Urinary bladder (tissue), 4 donors: ENCODE measurements around the gene MAP3K7CL. TPM values are rescaled to one million over a fixed set of nuclear protein-coding genes. Genes with fewer than 3 reads are reported as not detected.

Experiments
- DNase-seq: peaks from one replicate; pipeline ENCODE4 v3.0.0-alpha.2; 2015; ENCODE audit errors: extremely low spot score
- H3K27ac ChIP-seq: one replicate; pipeline ENCODE4 v1.5.1; 2013; ENCODE audit warnings: low read depth, mild to moderate bottlenecking, moderate library complexity
- H3K36me3 ChIP-seq: one replicate; pipeline ENCODE4 v1.6.1; 2013; ENCODE audit warnings: mild to moderate bottlenecking, moderate library complexity; ENCODE audit not compliant: insufficient read depth
- H3K4me1 ChIP-seq: one replicate; pipeline ENCODE4 v1.6.1; 2013; ENCODE audit warnings: mild to moderate bottlenecking, moderate library complexity; ENCODE audit not compliant: insufficient read depth
- H3K4me3 ChIP-seq: one replicate; pipeline ENCODE4 v1.5.1; 2013; ENCODE audit warnings: low read depth, low read length
- WGBS: extraction: QIAGEN DNeasy Blood & Tissue Kit; methylation state at CpG from one replicate; pipeline ENCODE4 v1.1.7; 2013; 5-methylcytosine and 5-hydroxymethylcytosine counted together
- polyA plus RNA-seq: library from polyadenylated mRNA; stranded (reverse); fragments of 200-250 nt; gene quantifications from one replicate; pipeline ENCODE4 v1.2.3, GENCODE V29; 2013
- total RNA-seq: library from RNA; depleted of rRNA; stranded (reverse); fragments of >200 nt; gene quantifications from one replicate; pipeline ENCODE4 v1.2.3, GENCODE V29; 2014
- donor health status: healthy with polysubstance abuse.
- donor health status: healthy.

Gene MAP3K7CL
- total and polyA plus RNA-seq, 2 donors = 4.4 to 13.5 TPM

DNA sequence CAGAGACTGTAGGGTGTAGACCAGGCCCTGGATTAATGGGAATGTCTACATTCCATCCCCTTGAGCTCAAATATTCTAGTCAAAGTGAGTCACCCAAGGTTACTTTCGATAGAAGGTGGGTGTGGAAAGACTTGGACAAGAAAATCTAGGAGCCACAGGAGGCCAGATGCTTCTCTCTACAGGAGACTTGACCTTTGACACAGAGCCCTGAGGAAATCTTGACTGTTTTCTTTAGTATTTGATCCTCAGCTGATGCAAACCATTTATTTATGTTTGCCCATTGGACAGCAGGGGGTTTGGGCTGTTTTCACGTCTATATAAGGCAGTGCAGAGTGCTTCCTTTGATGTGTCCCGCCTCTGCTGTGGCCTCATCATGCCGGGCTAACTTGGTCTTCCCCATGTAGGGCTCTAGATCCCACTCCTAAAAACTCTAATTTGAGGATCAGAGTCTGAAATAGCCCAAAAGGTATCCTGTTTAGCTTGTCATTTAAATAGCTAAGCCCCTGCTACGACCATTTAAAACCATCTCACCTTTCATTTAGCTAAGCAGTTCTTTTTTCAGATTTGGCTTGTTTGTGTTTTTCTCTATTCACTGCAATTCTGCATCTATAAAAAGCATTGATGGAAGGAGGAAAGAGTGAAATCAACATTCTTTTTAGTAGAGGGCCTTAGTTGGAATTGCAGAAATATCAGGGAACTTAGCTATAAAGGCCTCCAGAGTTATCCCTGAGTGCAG lies 15.5 kb upstream of the MAP3K7CL start:
- H3K4me3 ChIP-seq = no peak overlapping the region
- DNase-seq = no peak
- H3K4me1 ChIP-seq = no peaks in the 10 kb centered on the region
- WGBS = 69% methylated on average over 5 of the region's 5 CpGs
- no peaks in the 10 kb centered on the region for H3K36me3 ChIP-seq
- no peak overlapping the region for H3K27ac ChIP-seq

- H3K4me3 ChIP-seq = no peak overlapping the region
- no peak overlapping the region for H3K27ac ChIP-seq
- no peak for DNase-seq
- no peaks in the 10 kb centered on the region for H3K4me1 ChIP-seq
- 84% methylated on average over 8 of the region's 8 CpGs for WGBS
- H3K36me3 ChIP-seq = no peaks in the 10 kb centered on the region
Observed at GRCh38 chr21:29115899-29116298, 14.5 kb upstream of the MAP3K7CL start.

GRCh38 chr21:29117372-29117955 lies 13.0 kb upstream of the MAP3K7CL start:
- no peaks in the 10 kb centered on the region for H3K4me1 ChIP-seq
- H3K4me3 ChIP-seq = no peak overlapping the region
- H3K36me3 ChIP-seq = no peaks in the 10 kb centered on the region
- H3K27ac ChIP-seq = no peak overlapping the region
- WGBS = 73% methylated on average over 3 of the region's 3 CpGs
- no peak for DNase-seq

DNA sequence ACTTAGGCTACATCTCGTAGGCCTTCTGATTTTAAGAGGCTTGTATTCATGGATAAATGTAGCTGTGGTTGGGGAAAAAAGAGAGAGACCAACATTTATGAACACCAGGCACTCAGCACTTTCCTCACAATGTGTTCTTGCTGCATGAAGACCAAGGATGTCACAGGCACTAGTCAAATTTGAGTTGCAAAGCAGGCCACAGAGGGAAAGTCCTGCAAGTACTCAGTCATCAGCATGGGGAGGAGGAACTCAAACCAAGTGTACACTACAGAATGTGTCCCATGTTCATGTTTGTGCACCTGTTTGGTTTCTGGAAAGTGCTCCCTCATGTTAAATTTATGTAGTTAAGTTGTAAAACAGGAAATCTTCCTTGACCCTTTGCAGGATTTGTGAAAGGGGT lies 8.7 kb upstream of the MAP3K7CL start:
- Histone ChIP-seq H3K4me1 (no peaks in the 10 kb centered on the region), H3K27ac (no peak overlapping the region), H3K36me3 (no peaks in the 10 kb centered on the region), H3K4me3 (no peak overlapping the region)
- WGBS = 94% methylated on average over 1 of the region's 1 CpG
- no peak for DNase-seq

DNA sequence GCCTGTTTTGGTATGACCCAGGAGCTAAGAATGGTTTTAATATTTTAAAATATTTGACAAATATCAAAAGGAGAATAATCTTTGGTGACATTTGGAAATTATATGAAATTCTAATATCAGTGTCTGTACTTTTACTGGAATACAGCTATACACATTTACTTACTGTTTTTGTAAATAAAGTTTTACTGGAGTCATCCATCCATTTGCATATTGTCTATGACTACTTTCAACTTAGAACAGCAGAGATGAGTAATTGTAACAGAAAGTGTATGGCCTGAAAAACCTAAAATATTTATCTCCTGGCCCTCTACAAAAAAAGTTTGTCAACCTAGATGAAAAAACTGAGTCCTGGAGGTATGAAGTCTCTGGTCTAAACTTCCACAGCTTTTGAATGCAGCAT lies 5.8 kb upstream of the MAP3K7CL start:
- Histone ChIP-seq H3K36me3 (no peaks in the 10 kb centered on the region), H3K27ac (no peak overlapping the region), H3K4me3 (no peak overlapping the region), H3K4me1 (no peaks in the 10 kb centered on the region)
- no peak for DNase-seq

DNA sequence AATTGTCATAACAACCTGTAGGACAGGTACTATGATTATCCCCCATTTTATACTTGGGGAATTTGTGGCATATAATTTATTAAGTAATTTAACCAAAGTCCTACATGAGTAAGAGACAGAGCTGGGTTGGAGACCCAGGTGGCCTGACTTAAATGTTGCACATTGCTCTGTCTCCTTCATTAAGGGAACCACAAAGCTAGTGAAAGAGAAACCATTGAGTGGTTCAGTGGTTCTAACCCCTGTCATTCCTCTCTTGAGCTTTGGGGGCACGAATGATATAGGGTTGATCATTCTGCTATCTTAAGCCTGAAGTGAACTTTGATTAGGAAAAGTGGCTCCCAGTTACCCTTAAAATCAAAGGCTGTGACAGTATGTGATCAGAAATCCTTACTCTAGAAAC lies 5.3 kb upstream of the MAP3K7CL start:
- Histone ChIP-seq H3K36me3 (no peaks in the 10 kb centered on the region), H3K4me3 (no peak overlapping the region), H3K4me1 (no peaks in the 10 kb centered on the region), H3K27ac (no peak overlapping the region)
- WGBS = 89% methylated on average over 1 of the region's 1 CpG
- DNase-seq = no peak

- Histone ChIP-seq H3K36me3 (no peaks in the 10 kb centered on the region), H3K27ac (no peak overlapping the region), H3K4me1 (no peaks in the 10 kb centered on the region), H3K4me3 (no peak overlapping the region)
- WGBS = 89% methylated on average over 3 of the region's 3 CpGs
- no peak for DNase-seq
Observed at GRCh38 chr21:29125979-29126378, 4.5 kb upstream of the MAP3K7CL start.

DNA sequence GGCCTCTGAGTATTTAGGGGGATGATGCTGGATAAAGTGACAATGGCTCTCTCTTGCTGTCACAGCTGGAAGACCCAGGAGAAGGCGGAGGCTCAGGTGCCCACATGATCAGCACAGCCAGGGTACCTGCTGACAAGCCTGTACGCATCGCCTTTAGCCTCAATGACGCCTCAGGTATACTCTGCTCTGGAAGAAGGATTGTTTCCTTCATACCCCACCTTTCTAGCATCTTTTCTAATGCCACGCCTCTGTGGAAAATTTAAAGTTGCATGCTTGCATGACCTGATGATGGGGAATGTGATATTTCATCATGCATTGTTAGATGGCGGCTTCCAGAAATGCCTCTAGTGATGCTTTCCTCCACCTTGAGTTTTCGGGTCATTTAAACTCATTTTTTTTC lies 2.8 kb downstream of the MAP3K7CL start:
- Histone ChIP-seq H3K4me3 (no peak overlapping the region), H3K4me1 (no peaks in the 10 kb centered on the region), H3K27ac (no peak overlapping the region), H3K36me3 (no peaks in the 10 kb centered on the region)
- WGBS = 94% methylated on average over 7 of the region's 7 CpGs
- DNase-seq = no peak

DNA sequence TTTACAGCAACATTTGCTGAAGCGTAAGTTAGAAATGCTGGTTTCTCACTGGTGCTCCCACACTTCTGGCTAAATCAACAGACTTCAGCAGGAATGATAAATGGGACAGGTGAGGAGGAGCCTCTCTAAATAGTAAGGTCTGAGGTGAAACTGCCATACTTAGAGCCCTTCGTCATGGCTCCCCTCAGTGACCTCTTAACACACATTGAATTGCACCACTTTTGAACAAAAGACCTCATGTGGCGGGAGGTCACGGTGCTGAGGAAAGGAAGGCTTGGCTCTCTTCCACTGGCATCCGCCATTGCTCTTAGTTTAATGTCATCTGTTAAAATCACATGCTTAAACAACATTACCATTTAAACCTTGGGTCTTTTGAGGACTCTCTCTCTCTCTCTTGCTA lies 3.4 kb downstream of the MAP3K7CL start:
- 90% methylated on average over 5 of the region's 5 CpGs for WGBS
- H3K4me3 ChIP-seq = no peak overlapping the region

DNA sequence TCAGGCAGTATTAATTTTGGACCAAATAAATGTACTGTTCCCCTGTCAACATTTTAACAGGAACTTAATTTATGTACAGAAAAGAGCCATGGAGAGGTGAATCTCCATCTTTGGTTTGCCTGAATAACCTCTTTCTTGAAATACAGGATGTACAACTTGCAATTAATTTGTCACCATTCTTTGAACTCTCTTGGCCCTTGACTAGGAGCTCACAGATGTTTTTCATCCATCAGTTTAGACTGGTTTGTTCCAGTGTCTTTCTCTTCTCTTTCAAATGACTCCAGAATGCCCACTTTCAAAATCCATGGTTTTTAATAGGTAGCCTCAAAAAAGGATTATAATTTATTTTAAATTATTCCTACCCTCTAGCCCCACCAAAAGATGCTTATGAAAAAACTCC lies 5.0 kb downstream of the MAP3K7CL start:
- Histone ChIP-seq H3K4me1 (no peaks in the 10 kb centered on the region), H3K27ac (no peak overlapping the region), H3K4me3 (no peak overlapping the region), H3K36me3 (no peaks in the 10 kb centered on the region)
- DNase-seq = no peak

More for the DNA sequence above, 3.4 kb downstream of the MAP3K7CL start:
- no peaks in the 10 kb centered on the region for H3K36me3 ChIP-seq
- DNase-seq = no peak
- H3K4me1 ChIP-seq = no peaks in the 10 kb centered on the region
- H3K27ac ChIP-seq = no peak overlapping the region

GRCh38 chr21:29136033-29136432 lies 5.6 kb downstream of the MAP3K7CL start:
- H3K4me3 ChIP-seq = no peak overlapping the region
- no peaks in the 10 kb centered on the region for H3K36me3 ChIP-seq
- DNase-seq = no peak
- H3K27ac ChIP-seq = no peak overlapping the region
- H3K4me1 ChIP-seq = no peaks in the 10 kb centered on the region
- 89% methylated on average over 1 of the region's 1 CpG for WGBS

DNA sequence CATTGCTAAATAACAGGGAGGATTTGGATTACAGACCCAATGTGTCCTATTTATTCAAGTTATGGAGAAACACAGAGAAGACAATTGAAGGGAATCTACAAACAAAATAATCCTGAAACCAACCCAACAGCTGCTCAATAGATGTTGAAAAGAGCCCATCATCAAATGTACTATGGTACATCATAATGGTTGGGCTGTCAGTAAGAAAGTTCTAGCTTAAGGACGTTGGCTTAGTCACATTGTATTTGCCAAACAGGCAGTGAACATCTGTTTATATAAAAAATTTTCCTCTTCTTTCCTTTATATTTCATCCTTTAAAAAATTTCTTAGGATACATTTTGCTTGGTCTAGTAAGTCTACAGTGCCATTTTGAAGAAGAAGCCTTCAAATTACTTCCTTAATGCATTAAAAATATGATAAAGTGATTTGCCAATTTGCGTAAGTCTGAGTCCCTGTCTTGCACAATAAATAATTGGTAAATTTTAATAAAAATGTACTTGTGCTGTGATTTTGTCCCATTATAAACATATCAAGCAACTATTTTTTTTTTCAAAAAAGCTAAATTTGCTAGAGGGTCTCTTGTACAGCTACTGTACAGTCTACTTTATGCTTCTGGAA lies 14.4 kb downstream of the MAP3K7CL start:
- 33% methylated on average over 2 of the region's 2 CpGs for WGBS
- Histone ChIP-seq H3K4me1 (peaks cover 2% of the 10 kb centered on the region), H3K4me3 (no peak overlapping the region), H3K27ac (no peak overlapping the region), H3K36me3 (no peaks in the 10 kb centered on the region)
- DNase-seq = no peak

DNA sequence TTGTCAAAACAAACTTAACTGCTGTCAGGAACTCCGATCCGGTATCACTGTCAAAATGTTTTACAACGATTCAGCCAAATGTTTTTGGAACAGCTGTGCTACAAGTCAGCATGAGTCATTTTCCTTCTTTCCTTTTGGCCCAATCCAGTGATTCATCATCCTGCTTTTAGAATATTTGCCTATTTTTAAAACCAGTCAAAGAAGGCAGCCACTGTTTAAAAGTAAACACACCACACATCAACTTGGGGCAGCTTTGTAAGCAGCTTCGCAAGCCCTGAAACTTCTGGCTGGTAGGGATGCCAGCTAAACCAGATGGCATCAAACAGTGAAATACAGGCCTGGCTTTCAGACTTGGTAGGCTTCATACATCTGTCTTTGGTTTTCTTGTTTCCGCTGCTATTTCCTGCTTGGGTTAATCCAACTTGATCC lies 14.9 kb downstream of the MAP3K7CL start:
- H3K4me1 ChIP-seq = peaks cover 2% of the 10 kb centered on the region
- WGBS = 15% methylated on average over 5 of the region's 5 CpGs
- H3K27ac ChIP-seq = peak overlapping the region; percentile 60
- no peak overlapping the region for H3K4me3 ChIP-seq
- H3K36me3 ChIP-seq = no peaks in the 10 kb centered on the region
- DNase-seq = no peak

GRCh38 chr21:29145852-29146453 lies 15.5 kb downstream of the MAP3K7CL start:
- Histone ChIP-seq H3K36me3 (no peaks in the 10 kb centered on the region), H3K4me3 (no peak overlapping the region), H3K27ac (no peak overlapping the region), H3K4me1 (peaks cover 2% of the 10 kb centered on the region)
- 35% methylated on average over 7 of the region's 7 CpGs for WGBS
- DNase-seq = no peak
